Tibial nerve (tissue), 4 donors: ENCODE results near the gene PTGIR.

Experiments
- EP300 ChIP-seq, 2 donors: sonication (generic); formaldehyde crosslinking; IDR thresholded peaks; one replicate each; pipeline ENCODE4 v1.6.1; 2017; ENCODE audit warnings: antibody characterized with exemption in 2 of 2, mild to moderate bottlenecking in 1 of 2
- POLR2A ChIP-seq, 2 donors: fragments of 450-650 bp; IDR thresholded peaks; one replicate each; pipeline ENCODE4 v1.6.1; 2017; ENCODE audit warnings: antibody characterized with exemption in 2 of 2, mild to moderate bottlenecking in 2 of 2, moderate library complexity in 2 of 2
- TF ChIP-seq, protein P1 (sequence below), 5 experiments: fragments of 200-600 bp in 3 of 5; fragments of 450-650 bp in 2 of 5; sonication (generic) in 3 of 5; IDR thresholded peaks; one replicate each; pipeline ENCODE4 v1.5.1; 2016 to 2019; ENCODE audit warnings: antibody characterized with exemption in 5 of 5, mild to moderate bottlenecking in 3 of 5, moderate library complexity in 2 of 5

DNA sequence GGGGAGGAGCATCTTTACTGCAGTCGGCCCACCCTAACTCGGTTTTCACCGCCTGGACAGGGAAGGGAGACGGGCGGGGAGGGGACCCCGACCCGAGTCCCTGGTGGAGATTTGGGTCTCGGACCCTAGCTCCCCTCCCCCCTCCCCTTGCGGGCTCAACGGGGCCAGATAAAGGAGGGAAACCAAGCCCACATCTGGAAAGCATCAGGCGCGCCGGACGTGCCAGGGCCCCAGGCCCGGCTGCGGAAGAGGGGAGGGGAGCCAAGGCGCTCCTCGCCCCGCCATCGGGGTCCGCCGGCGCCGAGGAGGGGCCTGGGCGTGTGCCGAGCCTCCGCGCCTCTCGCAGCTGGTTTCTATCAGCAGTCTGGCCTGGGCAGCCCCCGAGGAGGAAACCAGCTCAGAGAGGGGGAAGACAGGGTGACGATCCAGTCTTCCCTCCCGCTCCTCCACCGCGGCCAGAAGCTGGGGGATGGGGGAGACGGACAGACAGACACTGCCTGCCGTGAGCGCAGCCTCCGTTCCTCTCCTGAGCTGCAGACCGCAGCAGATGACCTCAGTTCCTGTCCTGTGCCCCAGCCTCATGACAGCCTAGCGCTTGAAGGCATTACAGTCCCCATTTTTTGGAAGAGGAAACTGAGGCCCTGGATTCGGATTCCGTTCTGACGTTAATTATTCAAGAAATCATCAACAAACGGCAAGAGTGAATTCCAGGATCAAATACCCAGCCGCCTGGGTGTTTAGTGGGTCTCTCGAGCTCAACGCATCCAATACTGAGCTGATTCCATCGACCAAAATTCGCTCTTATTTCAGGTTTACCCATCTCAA is 14.7 kb upstream of the PTGIR start:
- TF ChIP-seq, protein P1, sequence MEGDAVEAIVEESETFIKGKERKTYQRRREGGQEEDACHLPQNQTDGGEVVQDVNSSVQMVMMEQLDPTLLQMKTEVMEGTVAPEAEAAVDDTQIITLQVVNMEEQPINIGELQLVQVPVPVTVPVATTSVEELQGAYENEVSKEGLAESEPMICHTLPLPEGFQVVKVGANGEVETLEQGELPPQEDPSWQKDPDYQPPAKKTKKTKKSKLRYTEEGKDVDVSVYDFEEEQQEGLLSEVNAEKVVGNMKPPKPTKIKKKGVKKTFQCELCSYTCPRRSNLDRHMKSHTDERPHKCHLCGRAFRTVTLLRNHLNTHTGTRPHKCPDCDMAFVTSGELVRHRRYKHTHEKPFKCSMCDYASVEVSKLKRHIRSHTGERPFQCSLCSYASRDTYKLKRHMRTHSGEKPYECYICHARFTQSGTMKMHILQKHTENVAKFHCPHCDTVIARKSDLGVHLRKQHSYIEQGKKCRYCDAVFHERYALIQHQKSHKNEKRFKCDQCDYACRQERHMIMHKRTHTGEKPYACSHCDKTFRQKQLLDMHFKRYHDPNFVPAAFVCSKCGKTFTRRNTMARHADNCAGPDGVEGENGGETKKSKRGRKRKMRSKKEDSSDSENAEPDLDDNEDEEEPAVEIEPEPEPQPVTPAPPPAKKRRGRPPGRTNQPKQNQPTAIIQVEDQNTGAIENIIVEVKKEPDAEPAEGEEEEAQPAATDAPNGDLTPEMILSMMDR (IDR thresholded peaks at IDR 0.05): no peak
- TF ChIP-seq POLR2A (IDR thresholded peaks at IDR 0.05) (no peak), EP300 (IDR thresholded peaks at IDR 0.05) (no peak)
